Fibroblast of the aortic adventitia (primary cell): ENCODE data around the gene PRDM16. TPM values are rescaled to one million over a fixed set of nuclear protein-coding genes. Genes with fewer than 3 reads are reported as not detected.

ENCODE experiments used
- DNase-seq: peaks from one replicate; pipeline ENCODE4 v3.0.0-alpha.2; 2010; ENCODE audit warnings: low read depth
- H3K4me3 ChIP-seq: 2 replicates; pipeline ENCODE4 v1.5.1; 2011; ENCODE audit warnings: low read depth, mild to moderate bottlenecking, control low read depth, low read length, moderate library complexity
- total RNA-seq: library from RNA; depleted of rRNA; stranded (reverse); fragments of >200 nt; gene quantifications from 2 replicates; pipeline ENCODE4 v1.2.3, GENCODE V29; 2012; ENCODE audit warnings: low replicate concordance
- TF ChIP-seq, protein P1 (sequence below): IDR thresholded peaks from 2 replicates; pipeline ENCODE4 v1.5.1; 2011; ENCODE audit warnings: mild to moderate bottlenecking, low read length, control low read depth, inconsistent platforms; ENCODE audit not compliant: insufficient read depth

Gene PRDM16
- total RNA-seq, 1 donor: 11.3 TPM

DNA sequence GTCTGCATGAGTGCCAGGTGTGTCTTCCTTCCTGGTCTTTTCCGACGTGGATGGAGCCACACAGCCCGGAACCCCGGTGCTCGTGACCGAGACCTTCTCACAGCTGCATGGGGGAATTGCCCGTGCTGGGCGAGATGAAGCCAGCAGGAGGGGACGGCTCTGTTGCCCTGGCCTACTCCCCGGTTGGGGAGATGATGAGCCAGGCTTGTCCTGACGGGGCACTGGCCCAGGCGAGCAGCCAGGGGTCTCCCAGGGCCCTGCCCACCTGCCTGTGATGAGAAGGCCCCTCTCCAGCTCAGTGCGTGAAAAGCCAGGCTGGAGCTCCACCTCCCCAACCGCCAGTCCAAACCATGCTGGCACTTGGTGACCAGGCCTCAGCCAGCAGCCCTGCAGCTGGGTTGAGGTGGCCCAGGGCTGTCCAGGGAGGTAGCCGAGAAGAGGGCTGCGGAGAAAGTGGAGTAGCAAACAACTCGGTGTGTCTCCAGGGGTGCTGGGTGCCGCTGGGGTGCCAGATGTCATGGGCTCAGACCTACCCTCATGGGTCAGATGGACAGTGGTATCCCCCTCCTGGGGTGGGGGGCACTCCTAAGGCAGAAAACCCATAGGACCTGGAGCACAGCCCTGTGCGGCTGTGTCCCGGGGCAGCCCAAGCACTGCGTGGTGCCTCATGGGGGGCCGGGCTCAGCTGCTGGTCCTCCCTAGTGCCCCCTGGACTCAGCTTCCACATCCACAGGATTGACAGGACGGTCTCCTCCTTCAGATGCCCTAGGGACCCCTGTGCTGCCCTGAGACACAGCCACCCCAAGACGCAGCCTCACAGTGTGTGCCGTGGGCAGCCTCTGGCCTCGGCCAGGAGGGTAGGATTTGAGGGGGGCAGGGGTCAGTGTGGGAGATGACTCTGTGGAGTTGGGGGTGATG lies 26.1 kb downstream of the PRDM16 start:
- no peak for DNase-seq
- TF ChIP-seq, protein P1, sequence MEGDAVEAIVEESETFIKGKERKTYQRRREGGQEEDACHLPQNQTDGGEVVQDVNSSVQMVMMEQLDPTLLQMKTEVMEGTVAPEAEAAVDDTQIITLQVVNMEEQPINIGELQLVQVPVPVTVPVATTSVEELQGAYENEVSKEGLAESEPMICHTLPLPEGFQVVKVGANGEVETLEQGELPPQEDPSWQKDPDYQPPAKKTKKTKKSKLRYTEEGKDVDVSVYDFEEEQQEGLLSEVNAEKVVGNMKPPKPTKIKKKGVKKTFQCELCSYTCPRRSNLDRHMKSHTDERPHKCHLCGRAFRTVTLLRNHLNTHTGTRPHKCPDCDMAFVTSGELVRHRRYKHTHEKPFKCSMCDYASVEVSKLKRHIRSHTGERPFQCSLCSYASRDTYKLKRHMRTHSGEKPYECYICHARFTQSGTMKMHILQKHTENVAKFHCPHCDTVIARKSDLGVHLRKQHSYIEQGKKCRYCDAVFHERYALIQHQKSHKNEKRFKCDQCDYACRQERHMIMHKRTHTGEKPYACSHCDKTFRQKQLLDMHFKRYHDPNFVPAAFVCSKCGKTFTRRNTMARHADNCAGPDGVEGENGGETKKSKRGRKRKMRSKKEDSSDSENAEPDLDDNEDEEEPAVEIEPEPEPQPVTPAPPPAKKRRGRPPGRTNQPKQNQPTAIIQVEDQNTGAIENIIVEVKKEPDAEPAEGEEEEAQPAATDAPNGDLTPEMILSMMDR: no peak
- no peak overlapping the region for H3K4me3 ChIP-seq

DNA sequence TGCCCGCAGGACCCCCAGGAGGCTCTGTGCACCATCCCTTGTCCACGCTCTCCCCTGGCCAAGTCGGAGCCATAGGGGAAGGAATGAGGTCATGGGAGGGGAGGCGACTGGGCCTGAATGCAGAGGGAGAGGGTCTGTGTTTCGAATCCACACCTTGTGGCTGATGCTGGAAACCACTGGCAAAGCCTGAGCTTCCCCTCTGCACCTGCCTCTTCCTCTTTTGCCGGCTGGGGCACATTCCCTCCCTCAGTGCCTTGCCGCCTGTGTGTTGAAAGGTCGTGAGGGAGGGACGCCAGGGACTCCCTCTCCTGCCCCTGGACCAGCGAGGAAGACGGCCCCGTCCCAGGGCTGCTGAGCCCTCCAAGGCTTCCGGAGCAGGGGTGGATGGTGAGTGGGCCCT lies 27.3 kb downstream of the PRDM16 start:
- no peak overlapping the region for H3K4me3 ChIP-seq
- DNase-seq: no peak
- TF ChIP-seq, protein P1: no peak

DNA sequence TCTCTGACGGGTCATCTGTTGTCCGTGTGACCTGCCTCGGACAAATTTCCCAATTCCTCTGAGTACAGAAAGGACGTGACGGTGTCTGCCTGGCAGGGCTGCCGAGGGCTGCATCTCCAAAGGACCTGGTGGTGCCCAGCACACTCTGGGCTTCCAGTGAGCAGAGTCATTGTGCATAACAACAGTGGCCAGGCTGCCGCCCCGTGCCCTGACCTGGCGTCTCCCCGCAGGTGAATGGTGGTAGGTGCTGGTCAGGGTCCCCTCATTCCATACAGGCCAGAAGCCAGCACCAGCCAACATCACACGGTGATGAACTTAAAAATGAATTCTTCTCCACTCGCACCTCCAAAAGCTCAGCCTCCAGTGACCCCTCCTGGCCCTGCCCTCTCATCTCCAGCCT lies 28.2 kb downstream of the PRDM16 start:
- TF ChIP-seq, protein P1: no peak
- no peak overlapping the region for H3K4me3 ChIP-seq
- DNase-seq: no peak

DNA sequence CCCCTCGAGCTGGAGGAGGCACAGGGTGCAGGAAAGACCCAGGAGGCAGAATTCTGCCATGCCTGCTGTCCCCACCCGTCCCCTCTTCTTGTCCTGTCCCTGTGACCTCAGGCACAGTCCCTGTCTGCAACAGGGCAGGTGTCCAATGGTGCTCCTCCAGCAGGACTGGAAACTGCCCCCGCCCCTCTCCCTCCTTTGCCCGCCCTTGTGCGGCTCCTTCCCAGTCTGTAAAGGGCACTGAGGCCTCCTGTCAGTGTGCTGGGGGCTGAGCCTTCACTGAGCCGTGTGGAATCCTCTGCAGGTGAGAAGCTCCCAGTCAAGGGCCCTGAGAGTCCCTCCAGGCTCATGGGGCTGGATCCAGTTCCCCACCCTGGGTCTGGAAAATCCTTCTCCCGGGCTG lies 28.9 kb downstream of the PRDM16 start:
- H3K4me3 ChIP-seq: no peak overlapping the region
- TF ChIP-seq, protein P1: no peak
- no peak for DNase-seq

DNA sequence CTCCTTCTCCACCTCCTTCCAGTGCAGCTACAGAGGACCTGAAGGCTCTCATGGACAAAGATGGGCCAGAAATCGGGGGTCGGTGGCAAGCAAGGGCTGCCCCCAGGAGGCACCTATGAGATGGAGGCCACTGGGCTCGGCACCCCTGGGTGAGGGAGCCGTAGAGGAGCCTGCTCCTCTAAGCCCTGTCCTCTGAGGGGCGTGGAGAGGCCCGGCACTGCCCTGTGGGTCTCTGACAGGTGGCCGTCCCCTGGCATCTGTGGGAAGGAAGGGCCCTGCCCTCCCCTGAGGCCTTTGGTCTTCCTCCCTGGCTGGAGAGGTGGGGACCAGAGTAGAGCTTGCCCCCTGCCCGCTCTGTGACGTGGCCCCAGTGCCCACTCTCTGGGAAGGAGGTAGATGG lies 30.9 kb downstream of the PRDM16 start:
- DNase-seq: no peak
- TF ChIP-seq, protein P1: no peak
- no peak overlapping the region for H3K4me3 ChIP-seq

DNA sequence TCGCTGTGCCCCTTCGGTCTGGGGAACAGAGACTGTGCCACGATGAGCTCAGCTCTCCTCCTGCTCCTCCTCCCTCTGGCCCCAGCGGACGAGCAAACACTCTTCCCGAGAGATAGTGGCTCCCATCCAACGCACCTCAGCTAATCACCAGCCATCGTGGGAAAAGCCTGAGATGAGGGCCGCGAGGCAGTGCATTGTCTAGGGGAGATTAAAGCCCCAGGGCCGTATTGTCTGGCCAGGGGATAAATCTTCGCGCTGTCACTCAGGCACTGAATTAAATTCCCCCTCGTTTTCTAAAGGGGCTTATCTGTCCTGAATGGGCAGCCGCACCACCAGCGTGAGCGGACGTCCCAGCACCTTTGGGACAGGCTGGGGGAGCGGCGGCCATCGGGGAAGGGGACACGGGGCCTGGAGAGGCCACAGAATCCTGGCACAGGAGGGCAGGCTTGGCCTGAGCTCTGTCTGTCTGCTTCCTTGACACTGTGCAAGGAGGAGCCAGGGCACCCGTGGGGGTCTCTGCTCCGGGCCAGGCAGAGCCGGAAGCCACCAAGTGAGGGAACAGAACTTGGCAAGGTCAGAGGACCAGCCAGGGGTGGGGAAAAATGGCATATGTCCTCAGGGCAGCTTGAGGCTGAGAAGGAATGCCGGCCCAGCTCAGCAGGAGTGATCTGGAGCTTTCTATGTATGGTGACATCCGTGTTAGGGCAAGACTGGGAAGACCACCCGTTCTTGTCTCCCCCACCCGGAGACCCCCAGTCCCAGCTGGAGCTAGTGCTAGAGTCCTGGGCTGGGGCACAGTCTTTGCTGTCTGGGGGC lies 32.3 kb downstream of the PRDM16 start:
- TF ChIP-seq, protein P1: no peak
- no peak overlapping the region for H3K4me3 ChIP-seq
- DNase-seq: no peak
